A673 (cell line): ENCODE measurements around the gene UVRAG. TPM values are rescaled to one million over a fixed set of nuclear protein-coding genes. Genes with fewer than 3 reads are reported as not detected.

Experiments
- BruUV-seq: library from RNA; stranded (reverse); fragments of 400-500 nt; replicated peaks from 2 replicates; lab custom pipeline; 2021; lab: Mats Ljungman, UMichigan
- CTCF ChIA-PET: fragments of 300-600 bp; sonication (Branson Sonifier 250); formaldehyde crosslinking; loops from one replicate; lab custom pipeline; 2022; ENCODE audit warnings: antibody characterized with exemption; lab: Charles Lee
- POLR2A ChIA-PET: fragments of 300-600 bp; sonication (Branson Sonifier 250); formaldehyde crosslinking; loops from one replicate; lab custom pipeline; 2022; ENCODE audit warnings: antibody characterized with exemption; ENCODE audit not compliant: low non-redundant PET; lab: Charles Lee
- DNase-seq: peaks from one replicate; pipeline ENCODE4 v3.0.0-alpha.2; 2015; ENCODE audit warnings: low spot score
- H3K27ac ChIP-seq: fragments of 200-600 bp; sonication (generic); 2 replicates; pipeline ENCODE4 v1.5.1; 2016; ENCODE audit warnings: mixed run types, low read depth, mild to moderate bottlenecking, mixed read lengths, antibody characterized with exemption, low read length; ENCODE audit not compliant: poor library complexity, severe bottlenecking
- H3K27me3 ChIP-seq: fragments of 200-600 bp; sonication (generic); replicated peaks from 2 replicates; pipeline ENCODE4 v1.6.1; 2017; ENCODE audit warnings: mixed run types, low read depth, mild to moderate bottlenecking, mixed read lengths, antibody characterized with exemption, low read length; ENCODE audit not compliant: insufficient read depth, poor library complexity
- H3K36me3 ChIP-seq: fragments of 200-600 bp; sonication (generic); 2 replicates; pipeline ENCODE4 v1.6.1; 2016; ENCODE audit warnings: mixed run types, mild to moderate bottlenecking, mixed read lengths, antibody characterized with exemption, low read length; ENCODE audit not compliant: insufficient read depth, poor library complexity, severe bottlenecking
- H3K4me1 ChIP-seq: fragments of 200-600 bp; sonication (generic); 2 replicates; pipeline ENCODE4 v1.6.1; 2017; ENCODE audit warnings: mixed run types, mild to moderate bottlenecking, mixed read lengths, antibody characterized with exemption, low read length; ENCODE audit not compliant: insufficient read depth, poor library complexity, severe bottlenecking
- H3K4me3 ChIP-seq: fragments of 200-600 bp; sonication (generic); 2 replicates; pipeline ENCODE4 v1.5.1; 2016; ENCODE audit warnings: low read depth, mixed run types, mild to moderate bottlenecking, mixed read lengths, low read length; ENCODE audit not compliant: poor library complexity, severe bottlenecking
- H3K9me3 ChIP-seq: fragments of 200-600 bp; sonication (generic); 2 replicates; pipeline ENCODE4 v1.6.1; 2016; ENCODE audit warnings: mixed run types, low read depth, mild to moderate bottlenecking, mixed read lengths, antibody characterized with exemption, low read length; ENCODE audit not compliant: poor library complexity, severe bottlenecking
- CTCF ChIP-seq: fragments of 300-800, 200-600 bp; sonication (generic); conservative IDR thresholded peaks from 2 replicates; pipeline ENCODE4 v1.5.1; 2017; ENCODE audit warnings: low read depth, mild to moderate bottlenecking, antibody characterized with exemption, low read length, moderate library complexity, mixed read lengths
- EZH2 ChIP-seq: fragments of 200-600 bp; sonication (generic); IDR thresholded peaks from 2 replicates; pipeline ENCODE4 v1.6.1; 2017; ENCODE audit warnings: borderline replicate concordance, low read depth, mild to moderate bottlenecking, mixed read lengths, antibody characterized with exemption, low read length; ENCODE audit not compliant: poor library complexity, severe bottlenecking
- intact Hi-C: fragments of 100-400 bp; cut with micrococcal nuclease; formaldehyde crosslinking; loops from one replicate; pipeline ENCODE4 v1.10.0; 2022; ENCODE audit not compliant: unreplicated experiment
- total RNA-seq: library from RNA; stranded (reverse); gene quantifications from 2 replicates; pipeline ENCODE4 v1.2.3, GENCODE V29; 2021

The UVRAG gene
- total RNA-seq, 1 experiment from 2014 or later = 21.1 TPM

GRCh38 chr11:75778962-75779361 is 36.0 kb upstream of the UVRAG start:
- no peak for TF ChIP-seq CTCF
- no peak for TF ChIP-seq EZH2
- no peak for DNase-seq
- Histone ChIP-seq H3K9me3 (no peaks in the 10 kb centered on the region), H3K27me3 (no peaks in the 10 kb centered on the region), H3K27ac (no peak overlapping the region), H3K36me3 (no peaks in the 10 kb centered on the region), H3K4me1 (no peaks in the 10 kb centered on the region), H3K4me3 (no peak overlapping the region)
- ChIA-PET CTCF (no interaction called here), POLR2A (interaction anchor here (0.7 kb wide), 1 partner anchor 20 kb away, joined by 13 read pairs; no protein-coding TSS in a partner anchor)
- intact Hi-C loops = no loop called here
- BruUV-seq = no TSS peak

GRCh38 chr11:75779960-75780359 is 35.0 kb upstream of the UVRAG start:
- no peaks in the 10 kb centered on the region for H3K9me3 ChIP-seq
- no peaks in the 10 kb centered on the region for H3K36me3 ChIP-seq
- POLR2A ChIA-PET = no interaction called here
- BruUV-seq = no TSS peak
- no peaks in the 10 kb centered on the region for H3K27me3 ChIP-seq
- no peaks in the 10 kb centered on the region for H3K4me1 ChIP-seq
- CTCF ChIA-PET = no interaction called here
- H3K4me3 ChIP-seq = no peak overlapping the region
- intact Hi-C loops = no loop called here
- TF ChIP-seq EZH2 (no peak), CTCF (no peak)
- no peak overlapping the region for H3K27ac ChIP-seq
- DNase-seq = no peak

GRCh38 chr11:75780888-75781287 is 34.1 kb upstream of the UVRAG start:
- no peak for TF ChIP-seq EZH2
- TF ChIP-seq CTCF = no peak
- Histone ChIP-seq H3K36me3 (no peaks in the 10 kb centered on the region), H3K4me1 (no peaks in the 10 kb centered on the region), H3K27ac (no peak overlapping the region), H3K27me3 (no peaks in the 10 kb centered on the region), H3K4me3 (no peak overlapping the region), H3K9me3 (no peaks in the 10 kb centered on the region)
- no TSS peak for BruUV-seq
- CTCF ChIA-PET = no interaction called here
- POLR2A ChIA-PET = no interaction called here
- DNase-seq = no peak
- intact Hi-C loops = no loop called here
